Chondrocyte (in vitro differentiated cells): Measurements from ENCODE around the gene SPATS2. TPM values are rescaled to one million over a fixed set of nuclear protein-coding genes. Genes with fewer than 3 reads are reported as not detected.

Experiments
- DNase-seq: peaks from one replicate; pipeline ENCODE4 v3.0.0; 2021; ENCODE audit warnings: mixed read lengths, low spot score
- H3K27ac Mint-ChIP-seq: one replicate; pipeline ENCODE4 v1.8.0; 2021; ENCODE audit warnings: mild to moderate bottlenecking, moderate library complexity, mixed read lengths; ENCODE audit not compliant: unreplicated experiment
- H3K27me3 Mint-ChIP-seq: 2 replicates; pipeline ENCODE4 v1.8.0; 2021; ENCODE audit warnings: low read depth, mixed read lengths
- H3K36me3 Mint-ChIP-seq: 2 replicates; pipeline ENCODE4 v1.8.0; 2021; ENCODE audit warnings: low read depth, mixed read lengths
- H3K4me1 Mint-ChIP-seq: 2 replicates; pipeline ENCODE4 v1.8.0; 2021; ENCODE audit warnings: low read depth, mild to moderate bottlenecking, mixed read lengths
- H3K4me3 Mint-ChIP-seq: one replicate; pipeline ENCODE4 v1.8.0; 2021; ENCODE audit warnings: mild to moderate bottlenecking, moderate library complexity, mixed read lengths; ENCODE audit not compliant: unreplicated experiment
- H3K9me3 Mint-ChIP-seq: 2 replicates; pipeline ENCODE4 v1.8.0; 2021; ENCODE audit warnings: low read depth, mixed read lengths
- CTCF ChIP-seq: fragments of 200-600 bp; sonication (generic); IDR thresholded peaks from 2 replicates; pipeline ENCODE4 v1.5.0; 2021; ENCODE audit warnings: antibody characterized with exemption, mild to moderate bottlenecking, moderate library complexity
- total RNA-seq: library from RNA; stranded (reverse); gene quantifications from 3 replicates; pipeline ENCODE4 v1.2.1, GENCODE V29; 2021

SPATS2 gene
- total RNA-seq, 1 donor from 2014 or later, result 24.2 TPM

DNA sequence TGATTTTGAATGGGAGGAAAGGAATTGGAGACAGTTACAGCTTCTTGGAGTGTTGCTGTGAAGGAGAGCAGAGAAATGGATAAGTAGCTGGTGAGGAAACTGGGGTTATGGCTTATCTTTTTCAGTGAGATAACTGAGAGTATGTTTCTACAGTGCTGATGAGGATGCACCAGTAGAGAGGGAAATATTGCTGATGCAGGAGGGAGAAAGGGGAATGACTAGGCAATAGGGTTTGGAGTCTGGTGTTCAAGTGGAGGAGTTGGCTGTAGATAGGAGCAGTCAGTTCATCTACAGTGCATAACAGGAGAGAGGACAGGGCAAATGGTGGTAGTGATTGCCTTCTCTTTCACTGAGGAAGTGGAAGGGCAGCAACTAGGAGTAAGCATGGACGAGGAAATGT, 33.0 kb downstream of the SPATS2 start:
- no peak for TF ChIP-seq CTCF
- no peak overlapping the region for H3K4me3 Mint-ChIP-seq
- H3K9me3 Mint-ChIP-seq, result no peaks in the 10 kb centered on the region
- H3K27ac Mint-ChIP-seq, result no peak overlapping the region
- no peaks in the 10 kb centered on the region for H3K27me3 Mint-ChIP-seq
- H3K36me3 Mint-ChIP-seq, result no peaks in the 10 kb centered on the region
- no peak for DNase-seq
- H3K4me1 Mint-ChIP-seq, result peaks cover 8% of the 10 kb centered on the region

DNA sequence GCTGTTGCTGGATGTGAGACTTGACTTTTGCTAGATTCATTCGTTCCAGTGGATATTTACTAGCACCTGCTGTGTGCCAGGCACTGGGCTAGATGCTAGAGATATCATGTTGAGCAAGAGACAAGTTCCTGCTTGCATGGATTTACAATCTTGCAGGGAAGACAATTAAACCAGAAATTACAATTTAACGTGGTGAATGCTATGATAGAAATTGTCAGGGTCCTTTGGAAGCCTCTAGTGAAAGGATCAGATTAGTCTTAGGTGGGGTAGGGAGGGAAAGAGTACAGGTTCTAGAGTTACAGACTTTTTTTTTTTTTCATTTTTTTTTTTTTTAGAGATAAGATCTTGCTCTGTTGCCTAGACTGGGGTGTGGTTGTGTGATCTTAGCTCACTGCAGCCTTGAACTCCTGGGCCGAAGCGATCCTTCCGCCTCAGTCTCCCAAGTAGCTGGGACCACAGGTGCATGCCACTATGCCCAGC, 36.7 kb downstream of the SPATS2 start:
- no peak for DNase-seq
- TF ChIP-seq CTCF, result no peak
- Mint-ChIP-seq H3K9me3 (no peaks in the 10 kb centered on the region), H3K4me3 (no peak overlapping the region), H3K4me1 (peaks cover 7% of the 10 kb centered on the region), H3K36me3 (peaks cover 3% of the 10 kb centered on the region), H3K27ac (no peak overlapping the region), H3K27me3 (no peaks in the 10 kb centered on the region)

- no peak for DNase-seq
- Mint-ChIP-seq H3K4me1 (peaks cover 4% of the 10 kb centered on the region), H3K36me3 (peaks cover 3% of the 10 kb centered on the region), H3K27me3 (no peaks in the 10 kb centered on the region), H3K27ac (no peak overlapping the region), H3K4me3 (no peak overlapping the region), H3K9me3 (no peaks in the 10 kb centered on the region)
- no peak for TF ChIP-seq CTCF
Observed at GRCh38 chr12:49404956-49405355, 37.7 kb downstream of the SPATS2 start.

- DNase-seq, result no peak
- Mint-ChIP-seq H3K4me3 (no peak overlapping the region), H3K27me3 (no peaks in the 10 kb centered on the region), H3K27ac (no peak overlapping the region), H3K4me1 (no peaks in the 10 kb centered on the region), H3K36me3 (peaks cover 5% of the 10 kb centered on the region), H3K9me3 (no peaks in the 10 kb centered on the region)
- TF ChIP-seq CTCF, result no peak
Observed at GRCh38 chr12:49410818-49411217, 43.6 kb downstream of the SPATS2 start.

- H3K27me3 Mint-ChIP-seq, result no peaks in the 10 kb centered on the region
- no peak overlapping the region for H3K4me3 Mint-ChIP-seq
- no peak overlapping the region for H3K27ac Mint-ChIP-seq
- TF ChIP-seq CTCF, result no peak
- no peak for DNase-seq
- H3K4me1 Mint-ChIP-seq, result peaks cover 5% of the 10 kb centered on the region
- peaks cover 2% of the 10 kb centered on the region for H3K36me3 Mint-ChIP-seq
- H3K9me3 Mint-ChIP-seq, result no peaks in the 10 kb centered on the region
Observed at GRCh38 chr12:49413010-49413409, 45.7 kb downstream of the SPATS2 start.
